ACC112 (cell line): ENCODE data around the gene TNFAIP8L3.

Experiments
- H2AFZ ChIP-seq: fragments of 200-600 bp; sonication (generic); one replicate; pipeline ENCODE4 v1.6.0; 2017; ENCODE audit warnings: antibody characterized with exemption, low read length; ENCODE audit not compliant: unreplicated experiment
- H3K27ac ChIP-seq: fragments of 200-600 bp; sonication (generic); 2 replicates; pipeline ENCODE4 v1.5.1; 2014; ENCODE audit warnings: low read depth, mild to moderate bottlenecking, antibody characterized with exemption, low read length, moderate library complexity
- H3K27me3 ChIP-seq: fragments of 200-600 bp; sonication (generic); 2 replicates; pipeline ENCODE4 v1.6.1; 2014; ENCODE audit warnings: mild to moderate bottlenecking, antibody characterized with exemption, low read length, moderate library complexity, mixed read lengths; ENCODE audit not compliant: insufficient read depth
- H3K36me3 ChIP-seq: fragments of 200-600 bp; sonication (generic); 2 replicates; pipeline ENCODE4 v1.6.1; 2016; ENCODE audit warnings: mild to moderate bottlenecking, antibody characterized with exemption, low read length, moderate library complexity, mixed read lengths; ENCODE audit not compliant: insufficient read depth
- H3K4me1 ChIP-seq: fragments of 200-600 bp; sonication (generic); one replicate; pipeline ENCODE4 v1.6.1; 2016; ENCODE audit warnings: low read length, mixed read lengths; ENCODE audit not compliant: insufficient read depth, unreplicated experiment, control insufficient read depth
- H3K4me3 ChIP-seq: fragments of 200-600 bp; sonication (generic); 2 replicates; pipeline ENCODE4 v1.5.1; 2014; ENCODE audit warnings: mild to moderate bottlenecking, low read depth, low read length
- H3K79me2 ChIP-seq: fragments of 200-600 bp; sonication (generic); one replicate; pipeline ENCODE4 v1.6.0; 2016; ENCODE audit warnings: low read length; ENCODE audit not compliant: control insufficient read depth, unreplicated experiment, insufficient read depth

TNFAIP8L3 gene

GRCh38 chr15:51089699-51090453, 4.8 kb downstream of the TNFAIP8L3 start:
- H3K36me3 ChIP-seq = no peaks in the 10 kb centered on the region
- H3K27me3 ChIP-seq = no peaks in the 10 kb centered on the region
- H3K27ac ChIP-seq = peak overlapping the region; percentile 47; the same call in 1 of the 2 replicates
- H3K4me1 ChIP-seq = peaks cover 47% of the 10 kb centered on the region
- no peak overlapping the region for H2AFZ ChIP-seq
- H3K79me2 ChIP-seq = peaks cover 51% of the 10 kb centered on the region
- H3K4me3 ChIP-seq = no peak overlapping the region

GRCh38 chr15:51089041-51089440, 5.7 kb downstream of the TNFAIP8L3 start:
- Histone ChIP-seq H3K36me3 (no peaks in the 10 kb centered on the region), H3K27ac (peak overlapping the region; percentile 39; the same call in 1 of the 2 replicates), H3K4me3 (no peak overlapping the region), H3K79me2 (peaks cover 54% of the 10 kb centered on the region), H2AFZ (no peak overlapping the region), H3K4me1 (peaks cover 54% of the 10 kb centered on the region), H3K27me3 (no peaks in the 10 kb centered on the region)

DNA sequence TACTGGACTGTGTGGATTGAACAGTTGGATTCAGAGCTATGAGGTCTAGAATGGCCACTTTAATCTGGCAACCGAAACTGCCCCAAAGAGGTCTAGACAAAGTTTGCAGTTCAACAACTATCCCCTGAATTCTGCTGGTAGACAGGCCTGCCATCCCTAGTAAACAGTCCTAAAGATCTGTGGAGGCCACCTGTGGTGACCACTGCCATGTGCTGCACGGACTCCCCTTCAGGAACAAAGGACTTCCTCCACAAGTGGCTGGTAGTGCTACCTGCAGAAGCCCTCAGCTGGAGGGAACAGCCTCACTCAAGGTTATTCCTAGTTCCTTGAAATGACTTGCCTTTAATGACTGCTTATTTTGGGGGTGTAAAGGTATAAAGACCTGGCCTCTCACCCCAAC, 6.1 kb downstream of the TNFAIP8L3 start:
- Histone ChIP-seq H3K79me2 (peaks cover 52% of the 10 kb centered on the region), H3K27me3 (no peaks in the 10 kb centered on the region), H2AFZ (no peak overlapping the region), H3K4me3 (no peak overlapping the region), H3K4me1 (peaks cover 54% of the 10 kb centered on the region), H3K36me3 (no peaks in the 10 kb centered on the region), H3K27ac (no peak overlapping the region)

DNA sequence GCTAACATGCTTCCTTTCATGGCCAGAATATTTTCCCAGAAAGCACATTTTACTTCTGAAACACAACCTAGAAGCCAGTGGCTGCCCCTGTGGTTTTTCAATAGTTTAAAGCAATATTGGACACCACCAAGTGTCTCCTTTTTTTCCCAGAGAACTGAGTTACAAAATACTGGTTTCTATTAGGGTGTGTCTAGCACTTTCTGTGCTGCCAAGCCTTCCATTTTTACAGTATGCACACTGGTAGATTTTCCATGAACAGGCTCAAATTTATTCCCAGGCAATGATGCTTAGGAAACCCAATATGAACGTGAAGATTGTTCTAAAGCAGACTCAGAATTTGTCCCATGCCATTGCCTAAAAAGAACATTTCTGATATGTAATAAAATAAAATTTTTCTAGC, 7.2 kb downstream of the TNFAIP8L3 start:
- H3K4me1 ChIP-seq = peaks cover 43% of the 10 kb centered on the region
- H3K27me3 ChIP-seq = no peaks in the 10 kb centered on the region
- no peak overlapping the region for H2AFZ ChIP-seq
- peaks cover 45% of the 10 kb centered on the region for H3K79me2 ChIP-seq
- H3K27ac ChIP-seq = no peak overlapping the region
- H3K4me3 ChIP-seq = no peak overlapping the region
- no peaks in the 10 kb centered on the region for H3K36me3 ChIP-seq

- Histone ChIP-seq H3K4me3 (no peak overlapping the region), H3K27me3 (no peaks in the 10 kb centered on the region), H3K79me2 (peaks cover 38% of the 10 kb centered on the region), H3K27ac (no peak overlapping the region; the same call in 1 of the 2 replicates), H3K36me3 (no peaks in the 10 kb centered on the region), H2AFZ (no peak overlapping the region), H3K4me1 (peaks cover 42% of the 10 kb centered on the region)
Measured at GRCh38 chr15:51086409-51086808, 8.3 kb downstream of the TNFAIP8L3 start.

DNA sequence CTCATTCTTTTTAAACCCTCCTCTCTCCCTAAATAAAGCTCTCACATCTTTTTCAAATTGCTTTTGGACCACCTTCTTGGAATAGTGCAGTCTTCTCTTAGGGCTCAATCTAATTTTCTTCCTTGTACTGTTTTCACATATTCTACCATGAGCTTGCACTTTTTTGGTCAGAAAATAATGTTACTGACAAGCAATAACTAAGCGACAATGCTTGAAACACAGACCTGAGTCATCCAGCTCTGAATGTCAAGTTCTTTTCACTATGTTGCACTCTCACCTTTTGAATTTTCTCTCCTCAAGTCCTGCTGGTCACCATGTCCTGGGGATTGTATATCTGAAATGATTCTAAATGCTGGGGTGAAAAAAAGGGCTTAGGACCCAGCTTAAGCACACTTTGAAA, 8.9 kb downstream of the TNFAIP8L3 start:
- H3K4me1 ChIP-seq = peaks cover 43% of the 10 kb centered on the region
- H3K4me3 ChIP-seq = no peak overlapping the region
- no peaks in the 10 kb centered on the region for H3K27me3 ChIP-seq
- peak overlapping the region; percentile 29; the same call in 1 of the 2 replicates for H3K27ac ChIP-seq
- no peaks in the 10 kb centered on the region for H3K36me3 ChIP-seq
- H2AFZ ChIP-seq = no peak overlapping the region
- peaks cover 38% of the 10 kb centered on the region for H3K79me2 ChIP-seq

GRCh38 chr15:51083641-51084166, 11.0 kb downstream of the TNFAIP8L3 start:
- Histone ChIP-seq H3K36me3 (no peaks in the 10 kb centered on the region), H2AFZ (no peak overlapping the region), H3K27ac (no peak overlapping the region), H3K79me2 (peaks cover 35% of the 10 kb centered on the region), H3K27me3 (no peaks in the 10 kb centered on the region), H3K4me3 (no peak overlapping the region), H3K4me1 (peaks cover 38% of the 10 kb centered on the region)

GRCh38 chr15:51082246-51082645, 12.5 kb downstream of the TNFAIP8L3 start:
- no peak overlapping the region for H3K27ac ChIP-seq
- no peak overlapping the region for H3K4me3 ChIP-seq
- peaks cover 35% of the 10 kb centered on the region for H3K4me1 ChIP-seq
- peaks cover 29% of the 10 kb centered on the region for H3K79me2 ChIP-seq
- no peak overlapping the region for H2AFZ ChIP-seq
- H3K27me3 ChIP-seq = no peaks in the 10 kb centered on the region
- H3K36me3 ChIP-seq = peaks cover 4% of the 10 kb centered on the region; the same call in 1 of the 2 replicates

GRCh38 chr15:51080286-51080685, 14.4 kb downstream of the TNFAIP8L3 start:
- H3K79me2 ChIP-seq = peaks cover 21% of the 10 kb centered on the region
- H3K4me3 ChIP-seq = no peak overlapping the region
- H3K36me3 ChIP-seq = peaks cover 4% of the 10 kb centered on the region; the same call in 1 of the 2 replicates
- H2AFZ ChIP-seq = no peak overlapping the region
- H3K27me3 ChIP-seq = no peaks in the 10 kb centered on the region
- peak overlapping the region; percentile 48 for H3K27ac ChIP-seq
- H3K4me1 ChIP-seq = peaks cover 21% of the 10 kb centered on the region

DNA sequence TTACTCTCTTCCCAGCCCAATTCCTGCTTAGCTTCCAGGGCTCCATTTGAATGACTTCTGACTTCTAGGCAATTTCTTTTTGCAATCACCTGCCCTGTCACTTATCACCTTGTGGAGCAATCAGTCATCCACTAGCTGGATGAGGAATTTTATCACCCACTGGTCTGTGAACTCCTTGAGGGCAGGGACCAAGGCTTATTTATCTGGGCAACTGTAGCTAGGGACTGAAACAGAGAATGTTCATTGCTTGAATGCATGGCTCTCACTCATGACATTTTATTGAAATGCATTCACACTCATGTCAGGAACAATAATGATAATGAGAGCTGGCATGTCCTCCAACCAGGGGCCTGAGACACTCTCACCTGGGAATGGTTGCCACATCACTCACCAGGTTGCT, 15.5 kb downstream of the TNFAIP8L3 start:
- H3K4me1 ChIP-seq = peaks cover 11% of the 10 kb centered on the region
- no peak overlapping the region for H2AFZ ChIP-seq
- no peak overlapping the region for H3K27ac ChIP-seq
- H3K79me2 ChIP-seq = peaks cover 20% of the 10 kb centered on the region
- H3K4me3 ChIP-seq = no peak overlapping the region
- H3K27me3 ChIP-seq = no peaks in the 10 kb centered on the region
- peaks cover 4% of the 10 kb centered on the region; the same call in 1 of the 2 replicates for H3K36me3 ChIP-seq
